Chondrocyte (in vitro differentiated cells): ENCODE measurements around the gene AK1. TPM values are rescaled to one million over a fixed set of nuclear protein-coding genes. Genes with fewer than 3 reads are reported as not detected.
"Not testable (repeated sequence)": the region's sequence is repeated elsewhere in the genome, so short reads cannot be mapped to it uniquely, and the experiment has no call there.

Source experiments
- DNase-seq: peaks from one replicate; pipeline ENCODE4 v3.0.0; 2021; ENCODE audit warnings: mixed read lengths, low spot score
- H3K27ac Mint-ChIP-seq: one replicate; pipeline ENCODE4 v1.8.0; 2021; ENCODE audit warnings: mild to moderate bottlenecking, moderate library complexity, mixed read lengths; ENCODE audit not compliant: unreplicated experiment
- H3K27me3 Mint-ChIP-seq: 2 replicates; pipeline ENCODE4 v1.8.0; 2021; ENCODE audit warnings: low read depth, mixed read lengths
- H3K36me3 Mint-ChIP-seq: 2 replicates; pipeline ENCODE4 v1.8.0; 2021; ENCODE audit warnings: low read depth, mixed read lengths
- H3K4me1 Mint-ChIP-seq: 2 replicates; pipeline ENCODE4 v1.8.0; 2021; ENCODE audit warnings: low read depth, mild to moderate bottlenecking, mixed read lengths
- H3K4me3 Mint-ChIP-seq: one replicate; pipeline ENCODE4 v1.8.0; 2021; ENCODE audit warnings: mild to moderate bottlenecking, moderate library complexity, mixed read lengths; ENCODE audit not compliant: unreplicated experiment
- H3K9me3 Mint-ChIP-seq: 2 replicates; pipeline ENCODE4 v1.8.0; 2021; ENCODE audit warnings: low read depth, mixed read lengths
- CTCF ChIP-seq: fragments of 200-600 bp; sonication (generic); IDR thresholded peaks from 2 replicates; pipeline ENCODE4 v1.5.0; 2021; ENCODE audit warnings: antibody characterized with exemption, mild to moderate bottlenecking, moderate library complexity
- total RNA-seq: library from RNA; stranded (reverse); gene quantifications from 3 replicates; pipeline ENCODE4 v1.2.1, GENCODE V29; 2021

The AK1 gene
- total RNA-seq, 1 donor from 2014 or later, result 77.2 TPM

- Mint-ChIP-seq H3K4me3 (peak overlapping the region; percentile 44), H3K27me3 (no peaks in the 10 kb centered on the region), H3K36me3 (peaks cover 9% of the 10 kb centered on the region), H3K27ac (peak overlapping the region; percentile 93), H3K4me1 (peaks cover 38% of the 10 kb centered on the region), H3K9me3 (peaks cover 6% of the 10 kb centered on the region)
- DNase-seq, result no peak
- TF ChIP-seq CTCF, result no peak
These were observed 32.6 kb downstream of the AK1 start for GRCh38 chr9:127844821-127845359.

- peak overlapping the region; percentile 55 for H3K27ac Mint-ChIP-seq
- H3K36me3 Mint-ChIP-seq, result peaks cover 4% of the 10 kb centered on the region
- no peak for DNase-seq
- no peaks in the 10 kb centered on the region for H3K9me3 Mint-ChIP-seq
- H3K27me3 Mint-ChIP-seq, result no peaks in the 10 kb centered on the region
- TF ChIP-seq CTCF, result no peak
- peaks cover 51% of the 10 kb centered on the region for H3K4me1 Mint-ChIP-seq
- H3K4me3 Mint-ChIP-seq, result no peak overlapping the region
These were observed 36.2 kb downstream of the AK1 start for GRCh38 chr9:127841087-127841835.

GRCh38 chr9:127838375-127839078 lies 38.9 kb downstream of the AK1 start:
- H3K36me3 Mint-ChIP-seq, result peaks cover 4% of the 10 kb centered on the region
- no peaks in the 10 kb centered on the region for H3K9me3 Mint-ChIP-seq
- H3K4me3 Mint-ChIP-seq, result peak overlapping the region; percentile 35
- TF ChIP-seq CTCF, result no peak
- H3K27ac Mint-ChIP-seq, result peak overlapping the region; percentile 87
- H3K27me3 Mint-ChIP-seq, result no peaks in the 10 kb centered on the region
- no peak for DNase-seq
- peaks cover 50% of the 10 kb centered on the region for H3K4me1 Mint-ChIP-seq

GRCh38 chr9:127837346-127837745 lies 40.1 kb downstream of the AK1 start:
- Mint-ChIP-seq H3K27me3 (no peaks in the 10 kb centered on the region), H3K4me3 (no peak overlapping the region)

GRCh38 chr9:127836561-127836960 lies 40.9 kb downstream of the AK1 start:
- H3K36me3 Mint-ChIP-seq, H3K4me3 Mint-ChIP-seq, DNase-seq, H3K27me3 Mint-ChIP-seq, H3K9me3 Mint-ChIP-seq: not testable (repeated sequence)
- peak overlapping the region; percentile 98 for H3K27ac Mint-ChIP-seq
- peaks cover 60% of the 10 kb centered on the region for H3K4me1 Mint-ChIP-seq

More at GRCh38 chr9:127837346-127837745, 40.1 kb downstream of the AK1 start:
- H3K27ac Mint-ChIP-seq, result peak overlapping the region; percentile 87
- TF ChIP-seq CTCF, result no peak
- peaks cover 54% of the 10 kb centered on the region for H3K4me1 Mint-ChIP-seq
- H3K9me3 Mint-ChIP-seq, result no peaks in the 10 kb centered on the region
- DNase-seq, result no peak
- H3K36me3 Mint-ChIP-seq, result peaks cover 4% of the 10 kb centered on the region
